ENCODE data around the gene HAO2.
A peak's percentile ranks its signal among the peaks of the same experiment; 100 is the strongest.
"Not testable (repeated sequence)": the region's sequence is repeated elsewhere in the genome, so short reads cannot be mapped to it uniquely, and the experiment has no call there.

Gene HAO2

DNA sequence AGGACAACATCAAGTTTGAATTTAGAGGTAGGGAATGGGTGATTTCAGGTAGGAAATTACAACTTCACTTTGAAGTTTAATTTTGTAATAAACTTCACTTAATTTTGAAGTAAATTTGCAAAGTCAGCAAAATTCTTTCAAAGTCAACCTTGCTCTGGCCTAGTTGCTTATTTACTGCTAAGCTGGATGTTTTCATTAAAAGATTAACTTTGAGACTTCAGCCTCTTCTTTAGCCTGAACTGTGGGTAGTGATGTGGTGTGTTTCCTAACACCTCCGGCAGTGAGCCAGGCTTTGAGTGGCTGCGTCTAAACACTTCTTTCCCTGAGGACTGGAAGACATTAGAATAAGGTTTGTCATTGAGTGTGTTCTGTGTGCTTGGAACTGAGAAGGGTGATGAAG, at the start of gene HAO2:
Gene HAO2, plus strand, starts transcription at position 232 of the 400 bp plus-strand sequence. CDS start 12,301 bp downstream, outside the sequence.
- no peak for DNase-seq (ENCODE audit: low read depth in 4 of 4, low spot score in 1 of 4)

DNA sequence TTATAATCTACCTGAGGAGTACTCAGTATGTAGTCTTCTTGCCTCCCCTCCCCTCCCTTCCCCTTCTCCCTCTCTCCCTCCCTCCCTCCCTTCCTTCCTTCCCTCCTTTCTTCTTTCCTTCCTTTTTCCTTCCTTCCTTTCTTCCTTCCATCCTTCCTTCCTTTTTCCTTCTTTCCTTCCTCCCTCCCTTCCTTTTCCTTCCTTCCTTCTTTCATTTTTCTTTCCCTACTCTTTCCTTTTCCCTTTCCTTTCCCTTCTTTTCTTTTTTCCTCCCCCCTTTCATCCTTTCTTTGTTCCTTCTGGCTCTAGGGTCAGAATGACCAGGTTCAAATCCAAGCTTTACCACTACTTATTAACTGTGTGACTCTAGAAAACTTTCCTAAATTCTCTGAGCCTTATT, 48.5 kb upstream of the HAO2 start:
- no peak for DNase-seq (ENCODE audit: low read depth in 4 of 4, low spot score in 1 of 4)

DNA sequence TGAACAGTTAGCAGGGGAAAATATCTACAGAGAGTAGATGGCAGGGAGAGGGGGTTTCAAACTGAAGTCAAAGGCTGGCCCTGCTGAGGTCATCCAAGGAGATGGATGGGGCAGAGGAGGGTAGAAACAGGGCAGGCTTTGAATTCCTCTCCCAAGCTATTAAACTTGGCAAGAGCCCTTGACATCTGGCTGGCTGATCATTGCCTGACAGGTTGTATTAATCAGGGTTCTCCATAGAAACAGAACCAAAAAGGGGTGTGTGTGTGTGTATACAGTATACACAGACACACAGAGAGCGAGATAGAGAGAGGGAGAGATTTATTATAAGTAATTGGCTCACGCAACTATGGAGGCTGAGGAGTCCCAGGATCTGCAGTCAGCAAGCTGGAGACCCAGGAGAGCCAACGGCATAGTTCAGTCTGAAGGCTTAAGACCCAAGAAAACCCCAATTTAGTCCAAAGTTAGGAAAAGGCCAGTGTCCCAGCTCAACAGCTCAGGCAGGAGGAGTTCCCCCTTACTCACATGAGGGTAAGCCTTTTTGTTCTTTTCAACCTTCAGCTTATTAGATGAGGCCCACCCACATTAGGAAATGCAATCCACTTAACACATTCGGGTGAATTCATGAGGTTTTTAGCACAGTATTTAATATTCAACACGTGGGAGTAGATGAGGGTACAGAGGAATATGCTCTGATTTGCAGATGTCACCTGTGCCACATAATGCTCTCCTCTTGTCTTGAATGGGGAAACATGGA, 46.7 kb upstream of the HAO2 start:
- DNase-seq (ENCODE audit: low read depth in 4 of 4, low spot score in 1 of 4), result no peak

DNA sequence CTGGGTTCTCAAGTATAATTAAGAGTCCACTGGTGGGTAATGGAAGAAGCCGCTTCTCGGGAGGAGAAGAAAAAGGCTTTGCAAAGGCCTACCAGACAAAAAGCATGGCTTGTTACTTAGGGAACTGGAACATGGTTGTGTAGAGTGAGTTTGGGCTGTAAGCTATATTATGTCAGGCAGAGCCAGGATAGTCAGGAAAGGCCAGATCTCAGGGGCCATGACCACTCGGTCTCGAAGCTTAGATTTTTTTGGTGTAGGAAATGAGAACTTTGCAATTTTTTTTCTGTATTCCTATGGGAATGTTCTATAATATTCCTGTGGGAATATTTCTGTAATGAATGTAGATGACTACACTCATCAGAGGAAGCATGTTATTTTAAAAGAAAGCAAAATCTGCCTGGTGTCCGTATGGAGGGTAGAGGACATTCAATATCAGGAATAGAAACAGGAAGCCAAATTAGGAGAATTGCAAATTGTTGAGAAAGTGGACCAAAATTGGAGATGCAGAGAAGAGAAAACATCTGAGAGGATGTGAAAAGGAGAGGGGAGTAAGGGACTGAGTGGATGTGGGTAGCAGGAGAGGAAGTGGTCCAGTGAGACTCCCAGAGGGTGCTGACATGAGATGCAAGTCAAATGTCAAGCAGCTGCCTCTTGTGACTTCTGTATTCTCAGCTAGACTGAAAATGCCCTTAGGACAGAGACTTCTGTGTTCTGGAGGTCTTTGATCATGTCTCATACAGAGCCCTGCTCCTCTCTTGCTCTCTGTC, 45.2 kb upstream of the HAO2 start:
- DNase-seq (ENCODE audit: low read depth in 4 of 4, low spot score in 1 of 4), result no peak

DNA sequence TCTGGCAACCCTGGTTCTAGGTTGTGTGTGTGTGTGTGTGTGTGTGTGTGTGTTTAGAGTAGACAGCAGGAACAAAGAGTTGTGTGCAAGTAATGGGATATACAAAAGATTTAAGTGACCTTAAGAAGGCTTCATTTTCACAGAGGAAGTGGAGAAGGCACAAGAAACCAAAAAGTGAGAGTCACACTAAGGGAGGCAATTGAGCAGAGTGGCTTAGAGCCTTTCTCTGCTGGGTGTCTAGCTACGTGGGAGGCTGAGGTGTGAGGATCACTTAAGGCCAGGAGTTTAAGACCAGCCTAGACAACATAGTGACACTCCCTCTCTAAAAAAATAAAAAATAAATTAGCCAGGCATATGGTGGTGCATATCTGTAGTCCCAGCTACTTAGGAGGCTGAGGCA, 44.4 kb upstream of the HAO2 start:
- no peak for DNase-seq (ENCODE audit: low read depth in 4 of 4, low spot score in 1 of 4)

DNA sequence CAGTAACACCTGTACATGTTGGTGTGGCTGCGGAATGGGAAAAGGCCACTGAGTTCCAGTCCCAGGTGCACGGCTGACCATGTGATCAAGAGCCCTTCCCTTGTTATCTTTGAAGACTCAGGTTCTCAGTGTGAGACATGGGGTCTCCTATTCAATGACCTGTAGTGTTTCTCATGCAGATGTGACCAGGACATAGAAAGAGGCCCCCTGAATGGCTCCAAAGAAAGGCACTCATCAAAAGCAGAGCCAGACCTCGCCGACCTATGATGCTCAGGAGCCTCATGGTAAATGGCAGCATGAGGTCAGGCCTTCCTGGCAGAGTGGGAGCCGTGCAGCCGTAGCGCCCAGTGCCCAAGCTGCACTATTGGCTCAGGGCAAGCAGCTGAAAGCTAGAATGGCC, 42.3 kb upstream of the HAO2 start:
- no peak for DNase-seq (ENCODE audit: low read depth in 4 of 4, low spot score in 1 of 4)

DNA sequence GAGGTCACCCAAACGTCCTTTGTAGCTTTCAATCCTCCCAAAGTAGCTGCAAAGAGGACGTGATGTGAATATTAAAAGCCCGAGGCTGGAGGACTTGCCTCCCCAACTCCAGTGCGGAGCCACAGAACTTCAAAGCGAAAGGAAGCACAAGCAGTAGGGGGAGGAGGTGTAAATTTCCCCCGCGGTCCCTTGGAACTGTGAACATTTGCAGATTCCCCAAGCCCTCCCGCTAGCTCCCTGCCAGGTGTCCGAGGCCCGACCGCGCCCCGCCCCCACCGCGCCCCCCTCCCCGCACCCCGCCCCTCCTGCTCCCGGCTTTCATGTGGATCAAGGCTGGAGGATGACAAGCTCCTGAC, 41.5 kb upstream of the HAO2 start:
- no peak for DNase-seq (ENCODE audit: low read depth in 4 of 4, low spot score in 1 of 4)

DNA sequence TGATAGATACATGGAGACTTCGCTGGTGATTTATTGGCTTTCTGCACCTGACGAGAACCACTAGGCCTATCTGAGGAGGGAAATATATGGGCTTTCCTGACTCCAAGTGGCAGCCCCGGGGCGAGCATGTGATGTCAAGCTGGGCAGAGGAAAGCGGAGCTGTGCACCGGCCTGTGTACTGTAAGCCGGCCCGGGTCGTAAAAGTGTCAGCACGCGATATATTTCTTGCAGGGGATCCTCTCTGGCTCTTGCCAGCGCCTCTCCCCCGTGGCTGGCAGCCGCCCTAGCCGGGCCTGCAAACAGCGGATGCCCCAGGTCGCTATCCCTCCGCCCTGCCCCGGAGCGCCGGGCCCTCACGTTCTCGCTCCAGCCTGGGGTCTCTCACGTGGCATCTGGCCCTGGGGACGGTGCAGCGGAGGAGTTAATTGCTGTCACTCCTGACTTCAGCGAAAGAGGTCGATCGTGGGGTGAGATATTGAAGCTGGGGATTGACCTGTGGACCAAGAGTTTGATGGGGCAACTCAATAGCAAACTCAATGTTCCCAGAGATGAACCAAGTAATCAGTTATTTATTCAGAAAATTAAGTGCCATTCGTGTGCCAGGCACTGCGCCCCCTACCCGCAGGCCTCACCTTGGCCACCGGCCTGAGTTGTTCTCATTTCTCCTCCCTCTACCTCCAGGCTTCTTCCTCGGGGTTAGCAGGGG, 41.0 kb upstream of the HAO2 start:
- DNase-seq (ENCODE audit: low read depth in 4 of 4, low spot score in 1 of 4), result peak in 3 of 4 experiments; percentile 2 to 12 (median 9)

DNA sequence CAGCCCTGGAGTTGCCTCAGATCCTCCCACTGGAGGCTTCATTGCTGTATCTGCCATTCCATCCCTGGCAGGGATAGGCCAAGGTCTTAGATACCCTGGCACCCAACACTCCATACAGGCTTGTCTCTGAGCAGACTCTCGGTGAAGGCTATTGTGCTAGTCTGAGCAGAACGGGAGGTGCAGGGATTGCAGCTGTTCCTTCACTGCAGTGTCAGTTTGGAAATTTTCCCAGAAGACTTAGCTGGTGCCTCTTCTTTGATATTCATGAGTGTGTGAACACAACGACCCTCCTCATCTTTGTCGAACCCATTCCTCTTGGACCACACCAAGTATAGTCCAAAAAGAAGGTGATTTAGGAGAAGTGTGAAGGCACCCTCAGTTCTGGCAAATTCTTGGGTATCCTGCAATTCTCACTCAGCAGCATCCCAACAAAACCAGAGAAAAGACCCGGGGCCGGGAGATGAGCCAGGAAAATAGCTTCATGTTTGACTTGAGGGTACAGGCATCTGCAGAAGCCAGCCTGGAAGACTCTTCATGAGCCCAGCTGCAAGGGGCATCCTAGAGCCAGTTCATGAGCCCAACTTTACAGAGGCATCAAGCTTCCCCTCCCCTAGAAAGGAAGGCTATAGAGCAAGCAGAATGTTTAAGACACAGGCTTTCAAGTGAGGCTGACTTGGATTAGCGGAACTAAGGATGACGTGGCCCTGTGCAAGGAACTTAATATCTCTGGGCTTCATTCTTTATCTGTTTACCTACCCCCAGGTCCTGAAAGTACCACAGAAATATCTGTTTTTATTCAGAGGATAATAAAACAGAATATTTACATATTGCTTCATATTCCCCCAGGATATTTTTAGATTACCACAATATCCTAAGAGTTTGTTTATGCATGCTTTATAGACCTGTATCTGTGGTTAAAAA, 38.8 kb upstream of the HAO2 start:
- DNase-seq (ENCODE audit: low read depth in 4 of 4, low spot score in 1 of 4), result no peak

DNA sequence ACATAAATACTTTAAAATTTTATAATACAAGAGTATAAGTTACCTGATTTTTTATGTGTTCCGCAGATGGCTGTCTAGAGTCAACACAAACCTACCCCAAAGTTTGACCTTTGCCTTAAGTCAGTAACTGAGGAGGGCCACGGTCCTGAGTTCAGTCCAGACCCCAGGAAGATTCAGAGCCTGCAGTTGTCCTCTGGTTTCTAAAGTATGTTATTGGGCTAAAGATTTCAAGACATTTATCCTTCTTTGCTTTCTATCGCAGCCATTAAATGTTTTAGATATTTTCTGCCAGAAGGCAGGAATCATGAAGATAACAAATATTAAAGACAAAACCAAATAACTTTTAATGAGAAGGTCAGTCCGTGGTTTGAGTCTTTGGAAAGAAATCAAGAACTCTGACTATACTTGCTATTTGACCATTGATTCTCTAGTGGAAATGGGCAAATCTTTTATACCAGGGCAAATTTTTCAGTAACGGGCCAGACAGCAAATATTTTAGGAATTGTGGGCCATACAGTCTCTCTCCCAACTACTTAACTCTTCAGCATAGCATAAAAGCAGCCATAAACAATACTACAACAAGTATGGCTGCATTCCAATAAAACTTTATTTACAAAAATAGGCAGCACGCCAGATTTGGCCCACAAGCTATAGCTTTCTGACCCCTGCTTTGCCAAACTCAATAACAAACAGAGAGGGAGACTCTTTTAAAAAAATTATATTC, 38.0 kb upstream of the HAO2 start:
- no peak for DNase-seq (ENCODE audit: low read depth in 4 of 4, low spot score in 1 of 4)

DNA sequence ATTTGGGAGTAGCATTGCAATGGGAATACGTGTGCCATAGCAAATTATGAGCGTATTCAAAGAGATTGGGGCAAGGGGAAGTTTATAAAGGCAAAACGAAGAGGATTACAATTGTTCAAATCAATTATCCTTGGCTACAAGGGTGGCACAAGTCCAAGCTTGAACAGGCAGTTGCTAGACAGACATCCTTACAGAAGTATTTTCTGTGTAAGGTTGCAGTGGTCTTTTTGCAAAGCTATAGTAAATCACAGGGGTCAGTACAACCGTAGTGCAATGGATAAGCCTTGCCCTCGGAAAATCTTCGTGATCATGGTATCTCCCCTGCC, 37.4 kb upstream of the HAO2 start:
- DNase-seq (ENCODE audit: low read depth in 4 of 4, low spot score in 1 of 4), result no peak

DNA sequence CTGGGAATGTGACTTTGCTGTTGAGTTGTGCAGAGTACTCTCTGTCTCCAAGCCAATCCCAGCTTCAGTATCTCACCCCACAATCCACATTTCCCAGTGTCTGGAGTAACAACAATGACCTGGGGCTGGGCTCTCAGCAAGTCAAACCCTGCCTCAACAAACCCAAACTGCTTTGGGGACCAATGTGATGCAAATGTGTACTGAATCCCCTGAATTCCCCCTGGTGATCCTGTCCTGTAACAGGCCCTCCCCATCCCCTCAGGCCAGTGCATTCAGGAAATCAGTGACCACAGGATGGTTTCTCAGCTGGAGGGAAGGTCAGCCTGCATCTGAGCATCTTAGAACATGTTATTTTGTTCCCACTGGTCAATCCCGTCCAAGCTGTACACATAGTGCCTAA, 36.7 kb upstream of the HAO2 start:
- DNase-seq (ENCODE audit: low read depth in 4 of 4, low spot score in 1 of 4), result no peak

DNA sequence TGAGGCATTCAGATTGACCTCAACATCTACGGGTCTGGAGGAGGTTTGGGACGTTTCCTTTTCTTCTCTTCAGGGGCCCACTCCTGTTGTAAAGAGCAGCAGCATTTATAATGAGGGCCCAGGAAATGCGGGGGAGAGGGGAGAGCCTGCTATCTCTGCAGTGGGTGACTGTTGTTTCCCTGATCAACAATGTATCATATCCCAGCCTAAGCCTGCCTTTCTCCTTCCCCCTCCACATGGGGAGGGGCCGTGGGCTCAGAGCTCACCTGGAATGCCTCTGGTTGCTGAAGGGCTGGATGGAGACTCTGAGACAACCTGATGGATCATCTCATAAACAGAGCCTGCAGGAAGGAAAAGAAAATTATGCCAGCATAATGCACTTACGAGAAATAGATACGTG, 36.0 kb upstream of the HAO2 start:
- DNase-seq (ENCODE audit: low read depth in 4 of 4, low spot score in 1 of 4), result no peak

DNA sequence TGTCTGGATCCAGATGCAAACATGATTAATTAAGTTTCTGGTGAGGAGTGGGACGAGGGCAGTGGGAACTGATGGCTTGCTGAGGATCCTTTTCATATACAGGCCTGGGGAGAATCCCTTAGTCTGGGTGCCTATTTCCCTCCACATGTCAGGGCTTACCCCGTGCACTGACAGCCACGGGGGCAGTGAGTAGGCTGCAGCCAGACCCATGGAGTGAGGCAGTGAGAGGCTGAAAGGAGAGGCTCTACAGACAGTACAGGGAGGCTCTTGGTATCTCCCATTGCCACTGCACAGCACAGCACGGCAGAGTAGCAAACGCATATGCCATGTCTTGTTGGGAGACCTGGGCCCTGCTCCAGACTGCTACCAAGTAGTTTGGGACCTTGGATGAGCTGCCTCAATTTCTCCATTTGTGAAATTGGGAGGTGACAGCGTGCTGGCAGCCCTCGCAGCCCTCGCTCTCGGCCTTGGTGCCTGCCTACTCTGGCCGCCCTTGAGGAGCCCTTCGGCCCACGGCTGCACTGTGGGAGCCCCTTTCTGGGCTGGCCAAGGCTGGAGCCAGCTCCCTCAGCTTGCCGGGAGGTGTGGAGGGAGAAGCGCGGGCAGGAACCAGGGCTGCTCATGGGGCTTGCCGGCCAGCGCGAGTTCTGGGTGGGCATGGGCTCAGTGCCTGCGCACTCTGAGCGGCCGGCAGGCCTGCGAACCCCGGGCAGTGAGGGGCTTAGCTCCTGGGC, 35.3 kb upstream of the HAO2 start:
- no peak for DNase-seq (ENCODE audit: low read depth in 4 of 4, low spot score in 1 of 4)

DNA sequence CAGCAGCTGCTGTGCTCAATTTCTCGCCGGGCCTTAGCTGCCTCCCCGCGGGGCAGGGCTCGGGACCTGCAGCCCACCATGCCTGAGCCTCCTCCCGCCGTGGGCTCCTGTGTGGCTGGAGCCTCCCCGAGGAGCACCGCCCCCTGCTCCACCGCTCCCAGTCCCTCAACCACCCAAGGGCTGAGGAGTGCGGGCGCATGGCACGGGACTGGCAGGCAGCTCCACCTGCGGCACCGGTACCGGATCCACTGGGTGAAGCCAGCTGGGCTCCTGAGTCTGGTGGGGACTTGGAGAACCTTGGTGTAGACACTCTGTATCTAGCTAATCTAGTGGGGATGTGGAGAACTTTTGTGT, 34.7 kb upstream of the HAO2 start:
- not testable (repeated sequence) for DNase-seq (ENCODE audit: low read depth in 4 of 4, low spot score in 1 of 4)

DNA sequence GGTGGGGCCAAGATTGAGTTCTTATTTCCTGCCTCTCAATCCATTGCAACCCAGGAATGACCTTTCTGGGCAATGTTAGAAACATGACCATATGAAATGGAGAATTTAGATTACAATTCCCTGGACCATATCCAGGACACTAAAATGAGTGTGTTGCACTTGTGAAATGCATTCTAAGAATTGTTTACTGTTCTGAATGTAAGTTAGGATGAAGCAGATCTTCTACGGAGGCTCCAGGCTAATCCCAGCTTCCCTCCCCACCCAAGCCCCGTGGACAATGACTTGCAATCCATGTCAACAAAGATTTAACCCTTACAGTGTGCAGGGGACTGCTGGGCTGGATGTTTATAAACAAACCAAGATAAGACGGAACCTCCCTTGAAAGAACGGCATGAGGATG, 31.7 kb upstream of the HAO2 start:
- no peak for DNase-seq (ENCODE audit: low read depth in 4 of 4, low spot score in 1 of 4)

DNA sequence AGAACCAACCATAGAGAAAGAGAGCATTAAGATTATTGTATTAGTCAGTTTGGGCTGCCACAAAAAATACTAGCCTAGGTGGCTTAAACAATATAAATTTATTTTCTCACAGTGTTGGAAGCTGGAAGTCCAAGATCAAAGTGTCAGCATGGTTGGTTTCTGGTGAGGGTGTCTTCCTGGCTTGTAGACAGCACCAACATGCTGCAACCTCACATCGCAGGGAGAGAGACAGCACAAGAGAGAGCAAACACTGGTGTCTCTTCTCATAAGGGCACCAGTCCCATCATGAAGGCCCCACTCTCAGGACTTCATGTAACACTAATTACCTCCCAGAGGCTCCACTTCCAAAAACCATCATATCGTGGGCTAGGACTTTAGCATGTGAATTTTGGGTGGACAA, 30.6 kb upstream of the HAO2 start:
- no peak for DNase-seq (ENCODE audit: low read depth in 4 of 4, low spot score in 1 of 4)

DNA sequence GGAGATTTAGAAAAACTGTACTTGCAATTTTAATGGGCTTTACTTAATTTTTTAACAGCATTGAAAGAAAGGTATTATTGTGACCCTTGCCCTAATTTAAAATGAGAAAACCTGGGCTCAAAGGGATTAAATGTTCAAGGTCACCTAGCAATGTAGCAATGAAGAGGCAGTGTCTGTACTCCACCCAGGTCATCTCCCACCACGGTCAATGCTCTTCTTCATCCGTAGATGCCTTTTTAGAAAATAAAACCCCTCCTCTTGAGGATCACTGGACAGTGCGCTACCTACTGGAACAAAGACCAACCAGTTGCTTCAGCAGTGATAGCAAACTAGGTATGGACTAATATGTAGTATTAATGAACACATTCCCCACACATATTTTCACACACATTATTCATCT, 29.8 kb upstream of the HAO2 start:
- DNase-seq (ENCODE audit: low read depth in 4 of 4, low spot score in 1 of 4), result no peak

DNA sequence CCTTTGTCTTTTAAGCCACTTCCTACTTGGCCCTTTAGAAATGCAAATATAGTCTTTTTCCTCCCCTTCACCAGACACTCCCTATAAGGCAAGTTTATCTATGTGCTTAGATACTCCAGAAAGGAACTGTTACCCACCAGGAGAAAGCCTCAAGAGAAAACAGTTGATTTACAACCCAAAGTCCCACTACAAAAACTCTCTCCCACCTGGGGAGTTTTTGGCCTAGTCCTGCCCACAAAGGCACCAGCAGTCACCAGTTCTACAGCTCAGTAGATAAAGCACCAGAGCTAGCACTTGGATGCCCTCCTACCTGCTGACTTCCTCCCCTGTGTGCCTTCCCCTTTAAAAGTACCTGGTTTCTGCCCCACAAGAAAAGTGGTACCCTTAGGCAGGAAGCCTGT, 27.7 kb upstream of the HAO2 start:
- no peak for DNase-seq (ENCODE audit: low read depth in 4 of 4, low spot score in 1 of 4)

DNA sequence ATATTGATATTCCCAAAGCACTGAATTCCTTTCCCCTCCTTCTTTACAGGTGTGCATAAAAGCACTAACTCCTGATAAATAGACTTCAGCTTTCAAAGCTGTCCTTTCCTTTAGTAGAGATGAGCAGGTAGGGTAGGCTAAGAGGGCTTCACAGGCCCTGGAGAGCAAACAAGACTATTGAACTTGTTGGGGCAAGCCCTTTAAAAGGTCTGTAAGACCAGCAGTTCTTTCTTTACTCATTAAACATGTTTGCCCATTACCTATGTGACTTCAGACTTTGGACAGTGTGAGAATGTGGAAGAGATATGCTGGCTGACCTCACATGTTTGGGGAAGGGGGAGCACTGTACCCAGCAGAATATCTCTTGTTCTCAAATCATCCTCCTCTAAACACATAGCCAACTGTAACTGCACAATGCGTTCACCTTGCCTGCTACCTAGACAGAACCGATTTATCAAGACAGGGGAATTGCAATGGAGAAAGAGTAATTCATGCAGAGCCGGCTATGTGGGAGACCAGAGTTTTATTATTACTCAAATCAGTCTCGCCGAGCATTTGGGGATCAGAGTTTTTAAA, 27.1 kb upstream of the HAO2 start:
- DNase-seq (ENCODE audit: low read depth in 4 of 4, low spot score in 1 of 4), result no peak

Data from stimulated activated CD4-positive, alpha-beta T cell treated with anti-CD3 and anti-CD28 coated beads, Interleukin-1b, Interleukin-23, amount 100 ng/mL, for 24 hours (primary cell).